NCI-H460 (cell line): ENCODE data around the gene ZBTB21. TPM values are rescaled to one million over a fixed set of nuclear protein-coding genes. Genes with fewer than 3 reads are reported as not detected.

ENCODE experiments used
- DNase-seq: peaks from one replicate; pipeline ENCODE4 v3.0.0-alpha.2; 2016; ENCODE audit warnings: low read depth; ENCODE audit errors: extremely low read depth
- total RNA-seq: library from RNA; depleted of rRNA; stranded (reverse); fragments of >200 nt; shearing (Covaris generic); gene quantifications from 2 replicates; pipeline ENCODE4 v1.2.3, GENCODE V29; 2014

Gene ZBTB21
- total RNA-seq, 1 experiment from 2014 or later = 14.4 TPM

- no peak for DNase-seq
These were observed 30.4 kb upstream of the ZBTB21 start for GRCh38 chr21:42040411-42041180.

- no peak for DNase-seq
These were observed 29.8 kb upstream of the ZBTB21 start for GRCh38 chr21:42039911-42040351.

- DNase-seq = no peak
These were observed 29.3 kb upstream of the ZBTB21 start for GRCh38 chr21:42039470-42039901.

- no peak for DNase-seq
These were observed 28.8 kb upstream of the ZBTB21 start for GRCh38 chr21:42038826-42039425.

- no peak for DNase-seq
These were observed 28.2 kb upstream of the ZBTB21 start for GRCh38 chr21:42038393-42038792.

GRCh38 chr21:42037943-42038342 is 27.8 kb upstream of the ZBTB21 start:
- no peak for DNase-seq

GRCh38 chr21:42037516-42037915 is 27.4 kb upstream of the ZBTB21 start:
- DNase-seq = no peak

GRCh38 chr21:42036313-42036712 is 26.2 kb upstream of the ZBTB21 start:
- no peak for DNase-seq

- DNase-seq = no peak
These were observed 22.8 kb upstream of the ZBTB21 start for GRCh38 chr21:42032968-42033367.

- DNase-seq = no peak
These were observed 22.1 kb upstream of the ZBTB21 start for GRCh38 chr21:42032266-42032665.

- no peak for DNase-seq
These were observed 21.7 kb upstream of the ZBTB21 start for GRCh38 chr21:42031816-42032215.

GRCh38 chr21:42031241-42031640 is 21.1 kb upstream of the ZBTB21 start:
- DNase-seq = no peak

GRCh38 chr21:42030311-42030710 is 20.2 kb upstream of the ZBTB21 start:
- DNase-seq = no peak

GRCh38 chr21:42028766-42029425 is 18.7 kb upstream of the ZBTB21 start:
- no peak for DNase-seq

- DNase-seq = no peak
These were observed 17.9 kb upstream of the ZBTB21 start for GRCh38 chr21:42027822-42028765.

GRCh38 chr21:42027085-42027821 is 17.1 kb upstream of the ZBTB21 start:
- DNase-seq = no peak

GRCh38 chr21:42026082-42026435 is 15.9 kb upstream of the ZBTB21 start:
- DNase-seq = no peak

GRCh38 chr21:42025376-42026081 is 15.4 kb upstream of the ZBTB21 start:
- no peak for DNase-seq

GRCh38 chr21:42022906-42023305 is 12.7 kb upstream of the ZBTB21 start:
- no peak for DNase-seq

- DNase-seq = no peak
These were observed 11.9 kb upstream of the ZBTB21 start for GRCh38 chr21:42022091-42022430.
